ENCODE measurements around the gene ESR2. TPM values are rescaled to one million over a fixed set of nuclear protein-coding genes. Genes with fewer than 3 reads are reported as not detected.
"Not testable (repeated sequence)": the region's sequence is repeated elsewhere in the genome, so short reads cannot be mapped to it uniquely, and the experiment has no call there.

Gene ESR2
- total RNA-seq, 1 donor from 2014 or later = under 0.01 TPM

- no peak for FAIRE-seq
- TF ChIP-seq, protein P1, sequence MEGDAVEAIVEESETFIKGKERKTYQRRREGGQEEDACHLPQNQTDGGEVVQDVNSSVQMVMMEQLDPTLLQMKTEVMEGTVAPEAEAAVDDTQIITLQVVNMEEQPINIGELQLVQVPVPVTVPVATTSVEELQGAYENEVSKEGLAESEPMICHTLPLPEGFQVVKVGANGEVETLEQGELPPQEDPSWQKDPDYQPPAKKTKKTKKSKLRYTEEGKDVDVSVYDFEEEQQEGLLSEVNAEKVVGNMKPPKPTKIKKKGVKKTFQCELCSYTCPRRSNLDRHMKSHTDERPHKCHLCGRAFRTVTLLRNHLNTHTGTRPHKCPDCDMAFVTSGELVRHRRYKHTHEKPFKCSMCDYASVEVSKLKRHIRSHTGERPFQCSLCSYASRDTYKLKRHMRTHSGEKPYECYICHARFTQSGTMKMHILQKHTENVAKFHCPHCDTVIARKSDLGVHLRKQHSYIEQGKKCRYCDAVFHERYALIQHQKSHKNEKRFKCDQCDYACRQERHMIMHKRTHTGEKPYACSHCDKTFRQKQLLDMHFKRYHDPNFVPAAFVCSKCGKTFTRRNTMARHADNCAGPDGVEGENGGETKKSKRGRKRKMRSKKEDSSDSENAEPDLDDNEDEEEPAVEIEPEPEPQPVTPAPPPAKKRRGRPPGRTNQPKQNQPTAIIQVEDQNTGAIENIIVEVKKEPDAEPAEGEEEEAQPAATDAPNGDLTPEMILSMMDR (IDR thresholded peaks at IDR 0.05; ENCODE audit: insufficient read depth, low read length, severe bottlenecking) = no peak
- DNase-seq (ENCODE audit: low read depth) = no peak
- H3K36me3 ChIP-seq (ENCODE audit: control insufficient read depth, insufficient read depth, low read length) = peaks cover 5% of the 10 kb centered on the region
- no peaks in the 10 kb centered on the region for H3K27me3 ChIP-seq (ENCODE audit: control insufficient read depth, insufficient read depth, low read length)
- H3K4me3 ChIP-seq (ENCODE audit: low read depth, low read length) = no peak overlapping the region
Observed at GRCh38 chr14:64190974-64191502, 103.1 kb downstream of the ESR2 start.

DNA sequence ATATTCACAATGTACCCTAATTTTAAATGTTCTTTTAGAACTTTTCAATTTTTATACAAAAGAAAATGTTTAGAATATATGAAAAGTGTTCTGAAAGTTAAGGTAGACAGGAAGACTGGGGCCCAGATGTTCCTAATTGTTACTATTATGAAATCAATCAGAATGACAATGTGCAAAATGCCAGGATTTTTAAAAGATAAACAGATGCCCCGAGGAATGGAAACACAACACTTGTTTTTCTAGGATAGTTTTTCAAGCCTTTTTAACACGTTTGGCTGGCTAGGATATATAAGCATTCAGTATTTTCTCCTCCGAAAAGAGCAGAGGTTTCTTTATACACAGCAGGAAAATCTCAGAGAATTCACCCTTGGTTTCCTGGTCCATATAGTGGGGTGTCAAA lies 106.8 kb downstream of the ESR2 start:
- FAIRE-seq (no peak), DNase-seq (ENCODE audit: low read depth) (no peak)
- TF ChIP-seq, protein P1 (IDR thresholded peaks at IDR 0.05; ENCODE audit: insufficient read depth, low read length, severe bottlenecking) = no peak
- no peak overlapping the region for H3K4me3 ChIP-seq (ENCODE audit: low read depth, low read length)
- H3K27me3 ChIP-seq (ENCODE audit: control insufficient read depth, insufficient read depth, low read length) = no peaks in the 10 kb centered on the region
- peaks cover 3% of the 10 kb centered on the region for H3K36me3 ChIP-seq (ENCODE audit: control insufficient read depth, insufficient read depth, low read length)

GRCh38 chr14:64186231-64187129 lies 107.7 kb downstream of the ESR2 start:
- H3K27me3 ChIP-seq (ENCODE audit: control insufficient read depth, insufficient read depth, low read length) = no peaks in the 10 kb centered on the region
- DNase-seq (ENCODE audit: low read depth) (no peak), FAIRE-seq (no peak)
- peaks cover 3% of the 10 kb centered on the region for H3K36me3 ChIP-seq (ENCODE audit: control insufficient read depth, insufficient read depth, low read length)
- H3K4me3 ChIP-seq (ENCODE audit: low read depth, low read length) = no peak overlapping the region
- TF ChIP-seq, protein P1 (IDR thresholded peaks at IDR 0.05; ENCODE audit: insufficient read depth, low read length, severe bottlenecking) = no peak

- FAIRE-seq = no peak
- TF ChIP-seq, protein P1 (IDR thresholded peaks at IDR 0.05; ENCODE audit: insufficient read depth, low read length, severe bottlenecking) = no peak
Observed at GRCh38 chr14:64185184-64185583, 109.0 kb downstream of the ESR2 start.

GRCh38 chr14:64184103-64184729 lies 110.0 kb downstream of the ESR2 start:
- TF ChIP-seq, protein P1 (IDR thresholded peaks at IDR 0.05; ENCODE audit: insufficient read depth, low read length, severe bottlenecking) = no peak
- Histone ChIP-seq H3K4me3 (ENCODE audit: low read depth, low read length) (no peak overlapping the region), H3K36me3 (ENCODE audit: control insufficient read depth, insufficient read depth, low read length) (peaks cover 3% of the 10 kb centered on the region), H3K27me3 (ENCODE audit: control insufficient read depth, insufficient read depth, low read length) (no peaks in the 10 kb centered on the region)
- no peak for FAIRE-seq
- DNase-seq (ENCODE audit: low read depth) = no peak

More at GRCh38 chr14:64185184-64185583, 109.0 kb downstream of the ESR2 start:
- Histone ChIP-seq H3K36me3 (ENCODE audit: control insufficient read depth, insufficient read depth, low read length) (peaks cover 3% of the 10 kb centered on the region), H3K4me3 (ENCODE audit: low read depth, low read length) (no peak overlapping the region), H3K27me3 (ENCODE audit: control insufficient read depth, insufficient read depth, low read length) (no peaks in the 10 kb centered on the region)
- DNase-seq (ENCODE audit: low read depth) = no peak

GRCh38 chr14:64182908-64183307 lies 111.3 kb downstream of the ESR2 start:
- not testable (repeated sequence) for FAIRE-seq; H3K27me3 ChIP-seq (ENCODE audit: control insufficient read depth, insufficient read depth, low read length); H3K4me3 ChIP-seq (ENCODE audit: low read depth, low read length); H3K36me3 ChIP-seq (ENCODE audit: control insufficient read depth, insufficient read depth, low read length); DNase-seq (ENCODE audit: low read depth)
